K562 (cell line): Measurements from ENCODE around the gene TFF3. TPM values are rescaled to one million over a fixed set of nuclear protein-coding genes. Genes with fewer than 3 reads are reported as not detected.

Experiments
- ATAC-seq: fragments of 200-7000 bp; cut with Tn5 transposase; 3 replicates; pipeline ENCODE4 v1.9.1; 2020; ENCODE audit warnings: moderate library complexity
- BruUV-seq: library from RNA; stranded (reverse); fragments of 400-500 nt; replicated peaks from 2 replicates; lab custom pipeline; 2021; lab: Mats Ljungman, UMichigan
- CTCF ChIA-PET: fragments of 300-600 bp; formaldehyde crosslinking; extraction: SDS; loops from one replicate; lab custom pipeline; 2021; ENCODE audit warnings: low intra/inter-chr PET ratio; lab: Yijun Ruan, JAX
- POLR2A ChIA-PET: fragments of 300-600, 350-650 bp; sonication (Branson Sonifier 250); formaldehyde crosslinking; extraction: SDS; loops from one replicate; lab custom pipeline; 2021; ENCODE audit warnings: antibody characterized with exemption, inconsistent platforms; lab: Yijun Ruan, JAX
- DNase-seq, 4 experiments: peaks; one replicate each; pipeline versions ENCODE4 v3.0.0 to v3.0.0-alpha.2; 2011 to 2018; ENCODE audit warnings: low spot score in 3 of 4, mixed read lengths in 3 of 4; ENCODE audit errors: extremely low read depth in 1 of 4
- FAIRE-seq: peaks from 2 replicates; lab custom pipeline; 2011; peaks lifted over from hg19 to GRCh38; lab: Jason Lieb, UNC
- H2AFZ ChIP-seq: 2 replicates; pipeline ENCODE4 v1.6.0; 2011; ENCODE audit warnings: low read depth, low read length, control low read depth, inconsistent platforms
- H3K27ac ChIP-seq: fragments of 200-600 bp; 3 replicates; pipeline ENCODE4 v1.8.0; 2011; ENCODE audit warnings: low read depth, mild to moderate bottlenecking, control low read depth, inconsistent platforms, low read length, moderate library complexity, mixed read lengths; ENCODE audit errors: extremely low read depth
- H3K27me3 ChIP-seq, 2 experiments: fragments of 300-600 bp in 1 of 2; 2 replicates in 1 of 2; 3 replicates in 1 of 2; pipeline versions ENCODE4 v1.6.0 to v1.8.0; 2011; ENCODE audit warnings: inconsistent platforms in 2 of 2, low read length in 2 of 2, mild to moderate bottlenecking in 1 of 2, mixed read lengths in 1 of 2, moderate library complexity in 1 of 2; ENCODE audit not compliant: control insufficient read depth in 2 of 2, insufficient read depth in 2 of 2
- H3K36me3 ChIP-seq: fragments of 300-600 bp; 3 replicates; pipeline ENCODE4 v1.8.0; 2011; ENCODE audit warnings: mild to moderate bottlenecking, low read length, inconsistent platforms; ENCODE audit not compliant: control insufficient read depth, insufficient read depth
- H3K4me1 ChIP-seq, 2 experiments: fragments of 200-600 bp in 1 of 2; replicated peaks in 1 of 2; 2 replicates in 1 of 2; 3 replicates in 1 of 2; pipeline versions ENCODE4 v1.5.1 to v1.8.0; 2011; ENCODE audit warnings: inconsistent platforms in 2 of 2, low read length in 2 of 2, mild to moderate bottlenecking in 1 of 2, mixed read lengths in 1 of 2, moderate library complexity in 1 of 2; ENCODE audit not compliant: control insufficient read depth in 2 of 2, insufficient read depth in 2 of 2
- H3K4me2 ChIP-seq: 2 replicates; pipeline ENCODE4 v1.6.1; 2011; ENCODE audit warnings: low read length, control low read depth, inconsistent platforms, mixed read lengths; ENCODE audit not compliant: insufficient read depth
- H3K4me3 ChIP-seq: fragments of 200-600 bp; sonication (generic), shearing (Covaris generic); 2 replicates; pipeline ENCODE4 v1.5.1; 2016; ENCODE audit warnings: control low read depth, inconsistent platforms
- H3K79me2 ChIP-seq: fragments of 200-600 bp; 3 replicates; pipeline ENCODE4 v1.8.0; 2011; ENCODE audit warnings: low read length, inconsistent platforms; ENCODE audit not compliant: control insufficient read depth, insufficient read depth
- H3K9ac ChIP-seq, 2 experiments: 2 replicates each; pipeline versions ENCODE4 v1.6.0 to v1.6.1; 2011; ENCODE audit warnings: low read depth in 2 of 2, low read length in 2 of 2, control low read depth in 1 of 2, inconsistent platforms in 1 of 2, mild to moderate bottlenecking in 1 of 2, mixed read lengths in 1 of 2; ENCODE audit not compliant: insufficient read depth in 1 of 2
- H3K9me1 ChIP-seq: one replicate; pipeline ENCODE4 v1.6.0; 2011; ENCODE audit warnings: inconsistent platforms, mild to moderate bottlenecking, low read length, moderate library complexity; ENCODE audit not compliant: control insufficient read depth, insufficient read depth
- H3K9me3 ChIP-seq: replicated peaks from 2 replicates; pipeline ENCODE4 v1.5.1; 2011; ENCODE audit warnings: low read depth, low read length, inconsistent platforms; ENCODE audit not compliant: control insufficient read depth, insufficient read depth
- H4K20me1 ChIP-seq: replicated peaks from 2 replicates; pipeline ENCODE4 v1.6.1; 2011; ENCODE audit warnings: low read length, inconsistent platforms, mixed read lengths; ENCODE audit not compliant: control insufficient read depth, insufficient read depth
- ATF1 ChIP-seq, 2 experiments: fragments of 450-650 bp in 1 of 2; IDR thresholded peaks; 2 replicates each; pipeline ENCODE4 v1.6.1; 2016; ENCODE audit warnings: missing compliant biosample characterization in 1 of 2, missing genetic modification characterization in 1 of 2
- BRD9 ChIP-seq: fragments of 450-650 bp; IDR thresholded peaks from 2 replicates; pipeline ENCODE4 v1.6.1; 2018; ENCODE audit warnings: low read depth; ENCODE audit not compliant: partially characterized antibody
- EP400 ChIP-seq: fragments of 450-650 bp; IDR thresholded peaks from 2 replicates; pipeline ENCODE4 v1.6.1; 2017; ENCODE audit warnings: antibody characterized with exemption, mild to moderate bottlenecking, moderate library complexity
- FOXM1 ChIP-seq, 2 experiments: fragments of 450-650 bp in 1 of 2; sonication (generic) in 1 of 2; formaldehyde crosslinking in 1 of 2; IDR thresholded peaks; 2 replicates each; pipeline versions ENCODE4 v1.6.1 to v1.9.0; 2017 to 2022; ENCODE audit warnings: low read depth in 2 of 2, mild to moderate bottlenecking in 2 of 2, missing genetic modification reagents in 1 of 2, moderate library complexity in 1 of 2
- HNRNPUL1 ChIP-seq: fragments of 200-400 bp; formaldehyde crosslinking; IDR thresholded peaks from 2 replicates; pipeline ENCODE4 v1.6.1; 2017; ENCODE audit warnings: low read length
- KAT7 ChIP-seq: sonication (generic); formaldehyde crosslinking; IDR thresholded peaks from 2 replicates; pipeline ENCODE4 v1.8.0; 2022; ENCODE audit warnings: missing genetic modification reagents, mild to moderate bottlenecking, borderline replicate concordance
- KAT8 ChIP-seq: fragments of 450-650 bp; IDR thresholded peaks from 2 replicates; pipeline ENCODE4 v1.6.1; 2016; ENCODE audit warnings: low read depth, mild to moderate bottlenecking
- NFE2L1 ChIP-seq: fragments of 450-650 bp; IDR thresholded peaks from 2 replicates; pipeline ENCODE4 v1.6.1; 2016; ENCODE audit warnings: missing genetic modification characterization, low read depth, mild to moderate bottlenecking, missing compliant biosample characterization, moderate library complexity, borderline replicate concordance
- ZNF445 ChIP-seq: fragments of 250-450 bp; sonication (Bioruptor Pico); IDR thresholded peaks from 2 replicates; pipeline ENCODE4 v1.4.0; 2020; ENCODE audit warnings: low read depth, mild to moderate bottlenecking, moderate library complexity
- ZNF766 ChIP-seq: fragments of 200-800 bp; sonication (Bioruptor generic); conservative IDR thresholded peaks from 2 replicates; pipeline ENCODE4 v1.6.1; 2016; ENCODE audit warnings: missing genetic modification characterization, missing compliant biosample characterization
- WGBS: fragments of 100-300 bp; shearing (Covaris generic); methylation state at CpG from one replicate; pipeline ENCODE4 v1.1.6; 2016; ENCODE audit warnings: low coverage, mixed read lengths; ENCODE audit not compliant: insufficient coverage; ENCODE audit errors: missing lambda C conversion rate; 5-methylcytosine and 5-hydroxymethylcytosine counted together
- in situ Hi-C: fragments of 300-500 bp; cut with MboI; formaldehyde crosslinking; loops from 4 replicates; pipeline ENCODE4 v1.15.0; 2018; ENCODE audit warnings: inconsistent platforms, mixed read lengths
- intact Hi-C: fragments of 100-400 bp; cut with micrococcal nuclease; formaldehyde crosslinking; loops from 2 replicates; pipeline ENCODE4 v1.14.2; 2022
- polyA plus RNA-seq, 8 experiments: library from polyadenylated mRNA; depleted of rRNA in 4 of 8; stranded (reverse) in 5 of 8; unstranded in 3 of 8; fragments of >200 nt; fragmentation: Nextera tagmentation in 2 of 8; fragmentation: Illumina TruSeq in 1 of 8; extraction: Ambion mirVana in 2 of 8; extraction: Trizol in 1 of 8; gene quantifications; 2 replicates each; pipeline versions ENCODE4 v1.2.1 to v1.2.3, GENCODE V29; 2011 to 2014; ENCODE audit warnings: inconsistent platforms in 1 of 8, missing spikeins in 1 of 8
- total RNA-seq, 7 experiments: library from RNA; depleted of rRNA in 6 of 7; stranded (reverse); fragments of >200 nt in 6 of 7; fragmentation: Illumina TruSeq in 2 of 7; extraction: Trizol in 2 of 7; gene quantifications; 2 replicates each; pipeline versions ENCODE4 v1.2.1 to v1.2.3, GENCODE V29; 2011 to 2021; ENCODE audit warnings: low replicate concordance in 1 of 7
- TF ChIP-seq, protein P1 (sequence below): sonication (generic); formaldehyde crosslinking; IDR thresholded peaks from 2 replicates; pipeline ENCODE4 v1.8.0; 2022; ENCODE audit warnings: mild to moderate bottlenecking, missing genetic modification reagents
- TF ChIP-seq, protein P2 (sequence below), 3 experiments: fragments of 200-800 bp in 1 of 3; fragments of 250-450 bp in 1 of 3; fragments of 450-650 bp in 1 of 3; sonication (Bioruptor Pico) in 1 of 3; sonication (Bioruptor generic) in 1 of 3; formaldehyde crosslinking in 1 of 3; IDR thresholded peaks; 2 replicates each; pipeline versions ENCODE4 v1.6.1 to v1.8.0; 2016 to 2022; ENCODE audit warnings: mild to moderate bottlenecking in 2 of 3, missing genetic modification characterization in 2 of 3, missing compliant biosample characterization in 1 of 3, moderate library complexity in 1 of 3

TFF3 gene
- total and polyA plus RNA-seq, 9 of the 15 experiments (the other 6 are each of a cell fraction or from before 2014, with no cell fraction given), result 0.78 TPM; not detected in 8

DNA sequence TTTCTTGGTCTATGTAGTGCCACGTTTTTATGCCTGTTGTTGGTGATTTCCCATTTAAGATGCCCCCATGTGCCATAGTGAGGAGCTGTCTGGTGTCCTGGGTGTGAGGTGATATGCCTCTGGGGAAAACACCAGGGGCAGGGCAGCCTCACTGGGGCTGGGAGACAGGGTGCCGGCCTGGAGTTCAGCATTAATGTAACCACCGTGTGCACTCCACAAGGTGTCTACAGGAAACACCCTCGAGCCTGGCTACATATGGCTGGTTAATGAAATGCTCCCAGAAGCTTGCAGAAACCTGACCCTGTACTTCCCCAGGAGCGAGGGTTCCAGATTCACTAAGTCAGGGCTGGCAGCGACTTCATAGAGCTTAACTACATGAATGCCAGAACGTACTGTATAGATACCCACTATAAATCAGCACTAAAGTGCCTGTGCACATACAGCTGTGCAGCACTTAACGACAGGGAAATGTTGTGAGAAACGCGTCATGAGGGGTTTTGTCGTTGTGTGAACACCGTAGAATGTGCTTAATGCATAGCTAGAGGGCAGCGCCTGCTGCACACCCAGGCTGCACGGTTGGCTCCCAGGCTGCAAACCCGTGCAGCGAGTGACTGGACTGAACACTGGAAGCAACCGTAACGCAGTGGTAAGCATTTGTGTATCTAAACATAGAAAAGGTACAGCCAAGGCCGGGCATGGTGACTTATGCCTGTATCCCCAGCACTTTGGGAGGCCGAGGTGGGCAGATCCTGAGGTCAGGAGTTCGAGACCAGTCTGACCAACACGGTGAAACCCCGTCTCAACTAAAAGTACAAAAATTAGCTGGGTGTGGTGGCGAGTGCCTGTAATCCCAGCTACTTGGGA, 25.2 kb upstream of the TFF3 start:
- no peak for ATAC-seq
- WGBS, result 9% methylated on average over 24 of the region's 24 CpGs
- Histone ChIP-seq H4K20me1 (no peaks in the 10 kb centered on the region), H3K79me2 (no peaks in the 10 kb centered on the region), H3K27me3 (peaks cover 12 to 53% of the 10 kb centered on the region in 2 experiments; a peak in 4 of 5 replicates), H3K9ac (no peak overlapping the region), H3K27ac (no peak overlapping the region), H3K4me3 (no peak overlapping the region), H3K9me1 (no peaks in the 10 kb centered on the region), H3K4me1 (peaks cover 0 to 7% of the 10 kb centered on the region in 2 experiments; a peak in 1 of 5 replicates), H3K4me2 (no peak overlapping the region), H3K9me3 (no peaks in the 10 kb centered on the region), H3K36me3 (no peaks in the 10 kb centered on the region), H2AFZ (no peak overlapping the region)
- ChIA-PET POLR2A (interaction anchor here (0.6 to 1.3 kb wide), 6 partner anchors 16 to 1213 kb away, joined by 3 to 4 read pairs (median 3); no protein-coding TSS in a partner anchor), CTCF (interaction anchor here (0.6 kb wide), 1 partner anchor 105 kb away, joined by 3 read pairs; no protein-coding TSS in a partner anchor)
- in situ Hi-C loops, result no loop called here
- no peak for DNase-seq
- no TSS peak for BruUV-seq
- intact Hi-C loops, result no loop called here
- FAIRE-seq, result no peak
- TF ChIP-seq KAT8, result no peak
- TF ChIP-seq FOXM1 (IDR thresholded peaks at IDR 0.05; ENCODE audit: low read depth), result no peak
- TF ChIP-seq FOXM1 (CRISPR knock-in tag; IDR thresholded peaks at IDR 0.05; ENCODE audit: low read depth), result no peak
- TF ChIP-seq, protein P1, sequence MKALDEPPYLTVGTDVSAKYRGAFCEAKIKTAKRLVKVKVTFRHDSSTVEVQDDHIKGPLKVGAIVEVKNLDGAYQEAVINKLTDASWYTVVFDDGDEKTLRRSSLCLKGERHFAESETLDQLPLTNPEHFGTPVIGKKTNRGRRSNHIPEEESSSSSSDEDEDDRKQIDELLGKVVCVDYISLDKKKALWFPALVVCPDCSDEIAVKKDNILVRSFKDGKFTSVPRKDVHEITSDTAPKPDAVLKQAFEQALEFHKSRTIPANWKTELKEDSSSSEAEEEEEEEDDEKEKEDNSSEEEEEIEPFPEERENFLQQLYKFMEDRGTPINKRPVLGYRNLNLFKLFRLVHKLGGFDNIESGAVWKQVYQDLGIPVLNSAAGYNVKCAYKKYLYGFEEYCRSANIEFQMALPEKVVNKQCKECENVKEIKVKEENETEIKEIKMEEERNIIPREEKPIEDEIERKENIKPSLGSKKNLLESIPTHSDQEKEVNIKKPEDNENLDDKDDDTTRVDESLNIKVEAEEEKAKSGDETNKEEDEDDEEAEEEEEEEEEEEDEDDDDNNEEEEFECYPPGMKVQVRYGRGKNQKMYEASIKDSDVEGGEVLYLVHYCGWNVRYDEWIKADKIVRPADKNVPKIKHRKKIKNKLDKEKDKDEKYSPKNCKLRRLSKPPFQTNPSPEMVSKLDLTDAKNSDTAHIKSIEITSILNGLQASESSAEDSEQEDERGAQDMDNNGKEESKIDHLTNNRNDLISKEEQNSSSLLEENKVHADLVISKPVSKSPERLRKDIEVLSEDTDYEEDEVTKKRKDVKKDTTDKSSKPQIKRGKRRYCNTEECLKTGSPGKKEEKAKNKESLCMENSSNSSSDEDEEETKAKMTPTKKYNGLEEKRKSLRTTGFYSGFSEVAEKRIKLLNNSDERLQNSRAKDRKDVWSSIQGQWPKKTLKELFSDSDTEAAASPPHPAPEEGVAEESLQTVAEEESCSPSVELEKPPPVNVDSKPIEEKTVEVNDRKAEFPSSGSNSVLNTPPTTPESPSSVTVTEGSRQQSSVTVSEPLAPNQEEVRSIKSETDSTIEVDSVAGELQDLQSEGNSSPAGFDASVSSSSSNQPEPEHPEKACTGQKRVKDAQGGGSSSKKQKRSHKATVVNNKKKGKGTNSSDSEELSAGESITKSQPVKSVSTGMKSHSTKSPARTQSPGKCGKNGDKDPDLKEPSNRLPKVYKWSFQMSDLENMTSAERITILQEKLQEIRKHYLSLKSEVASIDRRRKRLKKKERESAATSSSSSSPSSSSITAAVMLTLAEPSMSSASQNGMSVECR (CRISPR knock-in tag), result no peak
- no peak for TF ChIP-seq KAT7 (CRISPR knock-in tag)
- TF ChIP-seq BRD9, result no peak
- no peak for TF ChIP-seq ATF1 (CRISPR knock-in tag; IDR thresholded peaks at IDR 0.05)
- no peak for TF ChIP-seq ATF1 (tag; IDR thresholded peaks at IDR 0.05)
- no peak for TF ChIP-seq ZNF766 (CRISPR knock-in tag)
- TF ChIP-seq EP400, result no peak
- TF ChIP-seq HNRNPUL1, result no peak
- TF ChIP-seq, protein P2, sequence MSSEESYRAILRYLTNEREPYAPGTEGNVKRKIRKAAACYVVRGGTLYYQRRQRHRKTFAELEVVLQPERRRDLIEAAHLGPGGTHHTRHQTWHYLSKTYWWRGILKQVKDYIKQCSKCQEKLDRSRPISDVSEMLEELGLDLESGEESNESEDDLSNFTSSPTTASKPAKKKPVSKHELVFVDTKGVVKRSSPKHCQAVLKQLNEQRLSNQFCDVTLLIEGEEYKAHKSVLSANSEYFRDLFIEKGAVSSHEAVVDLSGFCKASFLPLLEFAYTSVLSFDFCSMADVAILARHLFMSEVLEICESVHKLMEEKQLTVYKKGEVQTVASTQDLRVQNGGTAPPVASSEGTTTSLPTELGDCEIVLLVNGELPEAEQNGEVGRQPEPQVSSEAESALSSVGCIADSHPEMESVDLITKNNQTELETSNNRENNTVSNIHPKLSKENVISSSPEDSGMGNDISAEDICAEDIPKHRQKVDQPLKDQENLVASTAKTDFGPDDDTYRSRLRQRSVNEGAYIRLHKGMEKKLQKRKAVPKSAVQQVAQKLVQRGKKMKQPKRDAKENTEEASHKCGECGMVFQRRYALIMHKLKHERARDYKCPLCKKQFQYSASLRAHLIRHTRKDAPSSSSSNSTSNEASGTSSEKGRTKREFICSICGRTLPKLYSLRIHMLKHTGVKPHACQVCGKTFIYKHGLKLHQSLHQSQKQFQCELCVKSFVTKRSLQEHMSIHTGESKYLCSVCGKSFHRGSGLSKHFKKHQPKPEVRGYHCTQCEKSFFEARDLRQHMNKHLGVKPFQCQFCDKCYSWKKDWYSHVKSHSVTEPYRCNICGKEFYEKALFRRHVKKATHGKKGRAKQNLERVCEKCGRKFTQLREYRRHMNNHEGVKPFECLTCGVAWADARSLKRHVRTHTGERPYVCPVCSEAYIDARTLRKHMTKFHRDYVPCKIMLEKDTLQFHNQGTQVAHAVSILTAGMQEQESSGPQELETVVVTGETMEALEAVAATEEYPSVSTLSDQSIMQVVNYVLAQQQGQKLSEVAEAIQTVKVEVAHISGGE (CRISPR knock-in tag; IDR thresholded peaks at IDR 0.05), result no peak
- no peak for TF ChIP-seq NFE2L1 (tag)
- TF ChIP-seq ZNF445 (CRISPR knock-in tag), result no peak
